ENCODE measurements around the gene IL15.
"Not testable (repeated sequence)": the region's sequence is repeated elsewhere in the genome, so short reads cannot be mapped to it uniquely, and the experiment has no call there.

IL15 gene

GRCh38 chr4:141646969-141647368 lies 10.6 kb downstream of the IL15 start:
- in situ Hi-C loops (cut with HindIII; ENCODE audit: low sequenced_read_pairs): no loop called here

- in situ Hi-C loops (cut with HindIII; ENCODE audit: low sequenced_read_pairs): no loop called here
These were observed 11.6 kb downstream of the IL15 start for GRCh38 chr4:141647966-141648365.

GRCh38 chr4:141652161-141652778 lies 15.9 kb downstream of the IL15 start:
- in situ Hi-C loops (cut with HindIII; ENCODE audit: low sequenced_read_pairs): no loop called here

GRCh38 chr4:141654098-141654497 lies 17.7 kb downstream of the IL15 start:
- in situ Hi-C loops (cut with HindIII; ENCODE audit: low sequenced_read_pairs): no loop called here

- in situ Hi-C loops (cut with HindIII; ENCODE audit: low sequenced_read_pairs): no loop called here
These were observed 19.6 kb downstream of the IL15 start for GRCh38 chr4:141656031-141656430.

GRCh38 chr4:141657550-141658250 lies 21.3 kb downstream of the IL15 start:
- in situ Hi-C loops (cut with HindIII; ENCODE audit: low sequenced_read_pairs): no loop called here

GRCh38 chr4:141658309-141658708 lies 21.9 kb downstream of the IL15 start:
- in situ Hi-C loops (cut with HindIII; ENCODE audit: low sequenced_read_pairs): no loop called here

GRCh38 chr4:141659539-141659938 lies 23.2 kb downstream of the IL15 start:
- in situ Hi-C loops (cut with HindIII; ENCODE audit: low sequenced_read_pairs): no loop called here

GRCh38 chr4:141660880-141661279 lies 24.5 kb downstream of the IL15 start:
- in situ Hi-C loops (cut with HindIII; ENCODE audit: low sequenced_read_pairs): no loop called here

GRCh38 chr4:141668200-141668910 lies 32.0 kb downstream of the IL15 start:
- in situ Hi-C loops (cut with HindIII; ENCODE audit: low sequenced_read_pairs): no loop called here

GRCh38 chr4:141669501-141669900 lies 33.1 kb downstream of the IL15 start:
- in situ Hi-C loops (cut with HindIII; ENCODE audit: low sequenced_read_pairs): no loop called here

GRCh38 chr4:141675384-141675783 lies 39.0 kb downstream of the IL15 start:
- in situ Hi-C loops (cut with HindIII; ENCODE audit: low sequenced_read_pairs): no loop called here

GRCh38 chr4:141676087-141676670 lies 39.8 kb downstream of the IL15 start:
- in situ Hi-C loops (cut with HindIII; ENCODE audit: low sequenced_read_pairs): no loop called here

GRCh38 chr4:141680060-141680459 lies 43.7 kb downstream of the IL15 start:
- in situ Hi-C loops (cut with HindIII; ENCODE audit: low sequenced_read_pairs): no loop called here

GRCh38 chr4:141684785-141685184 lies 48.4 kb downstream of the IL15 start:
- in situ Hi-C loops (cut with HindIII; ENCODE audit: low sequenced_read_pairs): no loop called here

- in situ Hi-C loops (cut with HindIII; ENCODE audit: low sequenced_read_pairs): no loop called here
These were observed 49.9 kb downstream of the IL15 start for GRCh38 chr4:141686146-141686775.

GRCh38 chr4:141686879-141687278 lies 50.5 kb downstream of the IL15 start:
- in situ Hi-C loops (cut with HindIII; ENCODE audit: low sequenced_read_pairs): no loop called here

GRCh38 chr4:141689726-141690296 lies 53.4 kb downstream of the IL15 start:
- in situ Hi-C loops (cut with HindIII; ENCODE audit: low sequenced_read_pairs): not testable (repeated sequence)

- in situ Hi-C loops (cut with HindIII; ENCODE audit: low sequenced_read_pairs): not testable (repeated sequence)
These were observed 54.9 kb downstream of the IL15 start for GRCh38 chr4:141691247-141691646.

GRCh38 chr4:141692081-141692480 lies 55.7 kb downstream of the IL15 start:
- in situ Hi-C loops (cut with HindIII; ENCODE audit: low sequenced_read_pairs): no loop called here

GRCh38 chr4:141697116-141697515 lies 60.7 kb downstream of the IL15 start:
- in situ Hi-C loops (cut with HindIII; ENCODE audit: low sequenced_read_pairs): no loop called here
